IMR-90 (cell line): ENCODE data around the gene BSCL2. TPM values are rescaled to one million over a fixed set of nuclear protein-coding genes. Genes with fewer than 3 reads are reported as not detected.
A peak's percentile ranks its signal among the peaks of the same experiment; 100 is the strongest.

Source experiments
- ATAC-seq: fragments of 200-7000 bp; cut with Tn5 transposase; 2 replicates; pipeline ENCODE4 v1.9.1; 2020; ENCODE audit warnings: low read depth, mild to moderate bottlenecking, moderate library complexity
- BruUV-seq: library from RNA; stranded (reverse); fragments of 400-500 nt; replicated peaks from 2 replicates; lab custom pipeline; 2021; lab: Mats Ljungman, UMichigan
- CTCF ChIA-PET: fragments of 300-600 bp; formaldehyde crosslinking; extraction: SDS; loops from one replicate; lab custom pipeline; 2021; ENCODE audit warnings: antibody characterized with exemption; lab: Yijun Ruan, JAX
- POLR2A ChIA-PET: fragments of 300-600 bp; sonication (Branson Sonifier 250); formaldehyde crosslinking; loops from one replicate; lab custom pipeline; 2022; ENCODE audit warnings: antibody characterized with exemption; ENCODE audit not compliant: unreplicated experiment; lab: Charles Lee
- DNase-seq: peaks from one replicate; pipeline ENCODE4 v3.0.0; 2013
- H2AFZ ChIP-seq: replicated peaks from 2 replicates; pipeline ENCODE3; 2013; ENCODE audit warnings: low read length, mild to moderate bottlenecking; ENCODE audit not compliant: poor library complexity
- H2AK5ac ChIP-seq: 2 replicates; pipeline ENCODE4 v1.6.1; 2013; ENCODE audit warnings: low read depth, low read length, inconsistent platforms
- H2AK9ac ChIP-seq: replicated peaks from 2 replicates; pipeline ENCODE3; 2013; ENCODE audit warnings: mild to moderate bottlenecking, low read depth, low read length, moderate library complexity; ENCODE audit not compliant: poor library complexity
- H2BK120ac ChIP-seq: 2 replicates; pipeline ENCODE4 v1.6.1; 2013; ENCODE audit warnings: low read depth, low read length, inconsistent platforms
- H2BK15ac ChIP-seq: 3 replicates; pipeline ENCODE4 v1.6.1; 2013; ENCODE audit warnings: low read depth, low read length, inconsistent platforms
- H2BK20ac ChIP-seq: 2 replicates; pipeline ENCODE4 v1.6.1; 2013; ENCODE audit warnings: low read depth, mild to moderate bottlenecking, inconsistent platforms, low read length, moderate library complexity
- H2BK5ac ChIP-seq: 2 replicates; pipeline ENCODE4 v1.6.1; 2013; ENCODE audit warnings: mild to moderate bottlenecking, low read depth, low read length, inconsistent platforms; ENCODE audit not compliant: poor library complexity, severe bottlenecking
- H3K14ac ChIP-seq: replicated peaks from 2 replicates; pipeline ENCODE4 v1.6.1; 2013; ENCODE audit warnings: low read depth, low read length, inconsistent platforms
- H3K18ac ChIP-seq: 2 replicates; pipeline ENCODE4 v1.6.1; 2013; ENCODE audit warnings: low read depth, low read length, control low read depth
- H3K23ac ChIP-seq: 2 replicates; pipeline ENCODE4 v1.6.1; 2013; ENCODE audit warnings: low read depth, low read length, inconsistent platforms
- H3K27ac ChIP-seq: 2 replicates; pipeline ENCODE4 v1.5.1; 2013; ENCODE audit warnings: mild to moderate bottlenecking, control low read depth, low read length; ENCODE audit not compliant: insufficient read depth
- H3K27me3 ChIP-seq: 2 replicates; pipeline ENCODE4 v1.6.1; 2013; ENCODE audit warnings: low read length; ENCODE audit not compliant: control insufficient read depth, insufficient read depth
- H3K36me3 ChIP-seq: 2 replicates; pipeline ENCODE4 v1.6.1; 2013; ENCODE audit warnings: low read length, mixed read lengths; ENCODE audit not compliant: control insufficient read depth, insufficient read depth
- H3K4ac ChIP-seq: 2 replicates; pipeline ENCODE4 v1.6.1; 2013; ENCODE audit warnings: low read depth, low read length, inconsistent platforms
- H3K4me1 ChIP-seq: 2 replicates; pipeline ENCODE4 v1.6.1; 2013; ENCODE audit warnings: low read length, mixed read lengths; ENCODE audit not compliant: control insufficient read depth, insufficient read depth
- H3K4me2 ChIP-seq: 2 replicates; pipeline ENCODE4 v1.6.1; 2013; ENCODE audit warnings: low read depth, mild to moderate bottlenecking, control low read depth, low read length, moderate library complexity
- H3K4me3 ChIP-seq: 2 replicates; pipeline ENCODE4 v1.5.1; 2013; ENCODE audit warnings: low read depth, mild to moderate bottlenecking, control low read depth, low read length, moderate library complexity; ENCODE audit not compliant: insufficient read depth
- H3K56ac ChIP-seq: 2 replicates; pipeline ENCODE4 v1.6.1; 2013; ENCODE audit warnings: low read length, inconsistent platforms; ENCODE audit not compliant: insufficient read depth; ENCODE audit errors: extremely low read depth
- H3K79me1 ChIP-seq, 2 experiments: 2 replicates each; pipeline ENCODE4 v1.6.1; 2013; ENCODE audit warnings: low read length in 2 of 2, inconsistent platforms in 1 of 2, low read depth in 1 of 2
- H3K9ac ChIP-seq: 2 replicates; pipeline ENCODE4 v1.6.1; 2013; ENCODE audit warnings: low read depth, low read length, control low read depth
- H3K9me1 ChIP-seq: 2 replicates; pipeline ENCODE4 v1.6.1; 2013; ENCODE audit warnings: low read length, inconsistent platforms; ENCODE audit not compliant: insufficient read depth
- H3K9me3 ChIP-seq: 2 replicates; pipeline ENCODE4 v1.6.1; 2013; ENCODE audit warnings: low read length; ENCODE audit not compliant: control insufficient read depth, insufficient read depth
- H4K20me1 ChIP-seq: 2 replicates; pipeline ENCODE4 v1.6.1; 2013; ENCODE audit warnings: low read length, inconsistent platforms; ENCODE audit not compliant: insufficient read depth
- H4K5ac ChIP-seq: 2 replicates; pipeline ENCODE4 v1.6.1; 2013; ENCODE audit warnings: mild to moderate bottlenecking, low read depth, low read length, control low read depth
- H4K8ac ChIP-seq, 2 experiments: 2 replicates each; pipeline ENCODE4 v1.6.1; 2013; ENCODE audit warnings: low read depth in 2 of 2, low read length in 2 of 2, control low read depth in 1 of 2, inconsistent platforms in 1 of 2
- H4K91ac ChIP-seq: 2 replicates; pipeline ENCODE4 v1.6.1; 2013; ENCODE audit warnings: low read depth, low read length, inconsistent platforms; ENCODE audit not compliant: insufficient read depth
- CEBPB ChIP-seq: IDR thresholded peaks from 2 replicates; pipeline ENCODE4 v1.6.1; 2012; ENCODE audit warnings: low read depth, low read length, improper control_type of control experiment
- FOS ChIP-seq: fragments of 150-350 bp; IDR thresholded peaks from 2 replicates; pipeline ENCODE4 v1.6.1; 2016; ENCODE audit warnings: low read depth, low read length
- MAZ ChIP-seq: IDR thresholded peaks from 2 replicates; pipeline ENCODE4 v1.6.1; 2012; ENCODE audit warnings: low read depth, mild to moderate bottlenecking, low read length, improper control_type of control experiment, moderate library complexity, borderline replicate concordance
- RFX5 ChIP-seq: IDR thresholded peaks from 2 replicates; pipeline ENCODE4 v1.8.0; 2012; ENCODE audit warnings: low read depth, mild to moderate bottlenecking, low read length, moderate library complexity
- USF2 ChIP-seq: fragments of 150-350 bp; IDR thresholded peaks from 2 replicates; pipeline ENCODE4 v1.6.1; 2017; ENCODE audit warnings: mild to moderate bottlenecking, antibody characterized with exemption, low read length, low read depth
- WGBS, 2 experiments: methylation state at CpG; one replicate each; pipeline versions ENCODE4 v1.1.5 to v1.1.7; 2013; ENCODE audit warnings: missing lambda C conversion rate in 2 of 2; ENCODE audit not compliant: insufficient read length in 1 of 2; ENCODE audit errors: extremely low coverage in 2 of 2; 5-methylcytosine and 5-hydroxymethylcytosine counted together
- dilution Hi-C: fragments of 300-500 bp; cut with HindIII; formaldehyde crosslinking; loops from one replicate; pipeline ENCODE4 v1.14.3; 2018; ENCODE audit warnings: low sequenced_read_pairs; ENCODE audit not compliant: unreplicated experiment
- in situ Hi-C: fragments of 300-500 bp; cut with MboI; formaldehyde crosslinking; loops from 3 replicates; pipeline ENCODE4 v1.14.3; 2019; ENCODE audit warnings: low sequenced_read_pairs, inconsistent platforms, mixed read lengths
- intact Hi-C: fragments of 100-400 bp; cut with micrococcal nuclease; formaldehyde crosslinking; loops from 2 replicates; pipeline ENCODE4 v1.10.0; 2022
- polyA plus RNA-seq, 3 experiments: library from polyadenylated mRNA; depleted of rRNA; stranded (reverse); fragments of >200 nt; gene quantifications; 2 replicates each; pipeline ENCODE4 v1.2.3, GENCODE V29; 2012; ENCODE audit warnings: low replicate concordance in 1 of 3
- total RNA-seq: library from RNA; depleted of rRNA; stranded (reverse); fragments of >200 nt; gene quantifications from 2 replicates; pipeline ENCODE4 v1.2.3, GENCODE V29; 2012

The BSCL2 gene
- total and polyA plus RNA-seq, 2 of the 4 experiments (the other 2 are of a cell fraction), result 26.2 to 47.1 TPM

GRCh38 chr11:62664405-62665074 lies 42.7 kb downstream of the BSCL2 start (continued):
- no peak for TF ChIP-seq MAZ

- Histone ChIP-seq H4K20me1 (no peaks in the 10 kb centered on the region), H4K5ac (no peak overlapping the region), H2BK5ac (no peak overlapping the region), H3K23ac (no peak overlapping the region), H3K4me3 (no peak overlapping the region), H2BK15ac (no peak overlapping the region), H2BK120ac (no peak overlapping the region), H3K27me3 (no peaks in the 10 kb centered on the region), H4K8ac (no peak overlapping the region), H3K4ac (no peak overlapping the region), H3K4me2 (no peak overlapping the region), H3K4me1 (peaks cover 2% of the 10 kb centered on the region; the same call in 1 of the 2 replicates), H3K27ac (no peak overlapping the region), H3K14ac (no peak overlapping the region), H2AFZ (no peak overlapping the region), H3K36me3 (no peaks in the 10 kb centered on the region), H2AK5ac (no peak overlapping the region), H3K18ac (no peak overlapping the region), H3K56ac (no peak overlapping the region), H2BK20ac (no peak overlapping the region), H3K9me3 (no peaks in the 10 kb centered on the region), H4K91ac (no peak overlapping the region), H3K79me1 (peaks cover 2 to 14% of the 10 kb centered on the region in 2 experiments), H3K9ac (no peak overlapping the region), H2AK9ac (no peak overlapping the region), H3K9me1 (no peaks in the 10 kb centered on the region)
- BruUV-seq, result no TSS peak
- dilution Hi-C loops (no loop called here), in situ Hi-C loops (no loop called here), intact Hi-C loops (no loop called here)
- WGBS, 2 experiments, result no CpG with 5 or more reads among the region's 5 CpGs
- POLR2A ChIA-PET, result interaction anchor here (0.6 kb wide), 1 partner anchor 24 kb away, joined by 3 read pairs; no protein-coding TSS in a partner anchor
- ATAC-seq, result no peak
- TF ChIP-seq FOS (no peak), RFX5 (no peak), CEBPB (peak; percentile 42; the same call in 1 of the 2 replicates), USF2 (no peak)
- no peak for DNase-seq
- CTCF ChIA-PET, result no interaction called here
Observed at GRCh38 chr11:62656796-62657429, 50.3 kb downstream of the BSCL2 start.
